Fibroblast of villous mesenchyme (primary cell): ENCODE data around the gene EIF5A. TPM values are rescaled to one million over a fixed set of nuclear protein-coding genes. Genes with fewer than 3 reads are reported as not detected.

Source experiments
- DNase-seq: peaks from one replicate; pipeline ENCODE4 v3.0.0-alpha.2; 2010; ENCODE audit warnings: low read depth
- H3K4me3 ChIP-seq: 2 replicates; pipeline ENCODE4 v1.5.1; 2011; ENCODE audit warnings: low read depth, mild to moderate bottlenecking, low read length
- total RNA-seq: library from RNA; depleted of rRNA; stranded (reverse); fragments of >200 nt; gene quantifications from 2 replicates; pipeline ENCODE4 v1.2.3, GENCODE V29; 2012
- TF ChIP-seq, protein P1 (sequence below): IDR thresholded peaks from 2 replicates; pipeline ENCODE4 v1.5.1; 2012; ENCODE audit warnings: low read depth, mild to moderate bottlenecking, low read length; ENCODE audit not compliant: insufficient read depth

EIF5A gene
- total RNA-seq, 1 donor, result 641 TPM

DNA sequence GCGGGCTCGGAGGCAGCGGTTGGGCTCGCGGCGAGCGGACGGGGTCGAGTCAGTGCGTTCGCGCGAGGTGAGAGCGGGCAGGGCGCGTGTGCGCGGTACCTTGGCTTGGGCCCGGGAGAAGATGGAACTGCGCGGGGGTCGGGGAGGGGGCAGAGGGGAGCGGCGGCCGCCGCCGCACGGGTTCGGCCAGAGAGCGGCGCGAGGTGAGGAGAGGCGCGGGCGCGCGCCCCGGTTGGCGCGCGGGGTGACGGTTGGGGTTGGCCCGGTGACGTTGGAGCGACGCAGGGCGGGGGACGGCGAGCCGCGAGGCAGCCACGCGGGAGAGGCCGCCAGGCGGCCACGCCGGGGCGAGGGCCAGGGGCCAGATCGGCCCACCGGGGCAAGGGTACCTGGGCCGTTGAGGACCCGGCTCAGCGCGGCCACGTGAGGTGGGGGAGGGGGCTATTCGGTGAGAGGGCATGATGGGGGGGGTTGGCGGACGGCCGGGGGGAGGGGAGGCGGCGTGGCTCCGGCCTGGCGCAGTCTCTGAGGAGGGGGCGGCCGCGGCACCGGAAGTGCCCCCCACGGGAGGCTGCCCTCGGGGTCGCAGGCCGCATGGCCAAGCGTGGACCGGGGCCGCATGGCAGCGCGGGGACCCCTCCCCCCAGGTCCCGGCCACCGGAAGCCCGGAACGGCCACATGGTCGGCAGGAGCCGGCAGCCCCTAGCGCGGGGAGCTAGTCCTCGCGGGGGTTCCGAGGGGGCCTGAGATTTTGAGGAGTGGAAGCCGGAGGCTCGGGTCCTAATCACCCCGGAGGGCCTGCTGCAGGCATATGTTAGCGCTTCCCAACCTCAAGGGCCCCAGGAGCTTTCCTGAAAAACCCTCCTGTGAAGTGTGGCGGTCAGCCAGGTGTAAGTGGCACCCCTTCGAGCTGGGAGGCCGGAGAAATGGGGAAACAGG lies 527 bp downstream of the EIF5A start:
- peak overlapping the region; percentile 75 for H3K4me3 ChIP-seq
- DNase-seq, result peak; percentile 36
- TF ChIP-seq, protein P1, sequence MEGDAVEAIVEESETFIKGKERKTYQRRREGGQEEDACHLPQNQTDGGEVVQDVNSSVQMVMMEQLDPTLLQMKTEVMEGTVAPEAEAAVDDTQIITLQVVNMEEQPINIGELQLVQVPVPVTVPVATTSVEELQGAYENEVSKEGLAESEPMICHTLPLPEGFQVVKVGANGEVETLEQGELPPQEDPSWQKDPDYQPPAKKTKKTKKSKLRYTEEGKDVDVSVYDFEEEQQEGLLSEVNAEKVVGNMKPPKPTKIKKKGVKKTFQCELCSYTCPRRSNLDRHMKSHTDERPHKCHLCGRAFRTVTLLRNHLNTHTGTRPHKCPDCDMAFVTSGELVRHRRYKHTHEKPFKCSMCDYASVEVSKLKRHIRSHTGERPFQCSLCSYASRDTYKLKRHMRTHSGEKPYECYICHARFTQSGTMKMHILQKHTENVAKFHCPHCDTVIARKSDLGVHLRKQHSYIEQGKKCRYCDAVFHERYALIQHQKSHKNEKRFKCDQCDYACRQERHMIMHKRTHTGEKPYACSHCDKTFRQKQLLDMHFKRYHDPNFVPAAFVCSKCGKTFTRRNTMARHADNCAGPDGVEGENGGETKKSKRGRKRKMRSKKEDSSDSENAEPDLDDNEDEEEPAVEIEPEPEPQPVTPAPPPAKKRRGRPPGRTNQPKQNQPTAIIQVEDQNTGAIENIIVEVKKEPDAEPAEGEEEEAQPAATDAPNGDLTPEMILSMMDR, result no peak

DNA sequence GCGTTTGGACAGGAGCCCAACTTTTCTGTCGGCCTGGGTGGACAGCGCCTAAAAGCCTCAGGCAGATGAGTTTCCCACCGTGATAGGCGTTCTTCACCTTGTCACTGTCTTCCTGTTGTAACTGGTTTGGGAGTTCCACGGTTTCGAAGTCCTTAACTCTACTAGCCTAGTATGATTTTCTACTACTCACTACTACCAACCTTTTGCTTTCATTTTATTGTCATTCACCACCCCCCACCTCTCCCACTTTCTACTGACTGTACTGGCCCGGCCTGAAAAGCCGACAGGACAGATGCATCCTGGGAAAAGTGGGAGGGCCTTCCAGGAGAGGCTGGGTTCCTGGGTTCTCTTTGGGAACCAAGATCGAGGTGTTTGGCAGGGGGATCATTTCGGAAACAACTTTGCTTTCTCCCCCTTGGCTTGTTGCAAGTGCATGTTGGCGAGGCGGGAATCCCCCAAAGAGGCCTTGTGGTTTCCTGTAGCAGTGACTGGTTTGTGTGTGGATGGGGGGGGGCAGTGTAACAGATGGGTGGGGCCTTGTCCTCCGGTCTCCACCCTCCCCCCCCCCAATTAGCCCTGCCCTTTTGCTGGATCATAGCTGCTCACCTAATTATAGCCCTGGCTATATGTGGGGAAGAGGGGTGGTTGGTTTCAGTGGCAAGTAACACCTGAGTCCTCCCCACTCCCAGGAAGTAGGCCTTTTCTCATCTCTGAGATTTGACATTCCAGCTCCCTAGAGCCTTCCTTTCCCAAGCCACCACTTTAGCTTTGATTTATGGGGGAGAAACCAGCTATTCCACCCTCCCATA lies 1.4 kb downstream of the EIF5A start:
- H3K4me3 ChIP-seq, result peak overlapping the region; percentile 75
- DNase-seq, result peak; percentile 87
- TF ChIP-seq, protein P1, result no peak

DNA sequence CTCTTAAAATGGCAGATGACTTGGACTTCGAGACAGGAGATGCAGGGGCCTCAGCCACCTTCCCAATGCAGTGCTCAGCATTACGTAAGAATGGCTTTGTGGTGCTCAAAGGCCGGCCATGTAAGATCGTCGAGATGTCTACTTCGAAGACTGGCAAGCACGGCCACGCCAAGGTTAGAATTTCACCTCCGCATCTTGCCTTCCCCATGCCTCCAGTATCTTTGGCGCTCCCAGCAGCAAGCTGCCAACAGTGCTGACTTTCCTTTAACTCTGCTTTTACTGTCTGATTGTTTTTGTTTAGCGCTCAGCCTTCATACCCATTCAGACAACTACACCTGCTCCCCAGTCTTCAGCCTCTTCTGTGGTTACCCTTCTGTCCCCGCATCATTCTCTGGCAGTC lies 2.2 kb downstream of the EIF5A start:
- DNase-seq, result no peak
- TF ChIP-seq, protein P1, result no peak
- H3K4me3 ChIP-seq, result no peak overlapping the region

DNA sequence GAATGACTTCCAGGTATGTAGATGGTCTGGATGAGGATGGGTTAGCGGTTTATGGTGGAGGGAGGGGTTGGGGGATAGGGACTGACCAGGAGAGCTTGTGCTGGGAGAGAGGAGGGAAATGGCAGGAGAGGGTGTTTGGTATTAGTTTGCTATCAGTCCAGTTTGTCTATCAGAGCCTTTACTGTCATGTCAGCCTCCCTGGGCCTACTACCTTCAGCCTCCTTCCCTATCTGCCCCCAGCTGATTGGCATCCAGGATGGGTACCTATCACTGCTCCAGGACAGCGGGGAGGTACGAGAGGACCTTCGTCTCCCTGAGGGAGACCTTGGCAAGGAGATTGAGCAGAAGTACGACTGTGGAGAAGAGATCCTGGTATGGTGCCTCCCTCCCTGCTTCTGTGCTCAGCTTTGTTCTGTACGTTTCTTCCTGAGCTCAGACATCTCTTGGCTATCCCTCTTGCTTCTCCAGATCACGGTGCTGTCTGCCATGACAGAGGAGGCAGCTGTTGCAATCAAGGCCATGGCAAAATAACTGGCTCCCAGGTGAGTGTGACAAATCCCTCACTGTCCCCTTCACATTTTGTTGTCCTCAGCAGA lies 3.8 kb downstream of the EIF5A start:
- TF ChIP-seq, protein P1, result no peak
- no peak overlapping the region for H3K4me3 ChIP-seq
- DNase-seq, result no peak

DNA sequence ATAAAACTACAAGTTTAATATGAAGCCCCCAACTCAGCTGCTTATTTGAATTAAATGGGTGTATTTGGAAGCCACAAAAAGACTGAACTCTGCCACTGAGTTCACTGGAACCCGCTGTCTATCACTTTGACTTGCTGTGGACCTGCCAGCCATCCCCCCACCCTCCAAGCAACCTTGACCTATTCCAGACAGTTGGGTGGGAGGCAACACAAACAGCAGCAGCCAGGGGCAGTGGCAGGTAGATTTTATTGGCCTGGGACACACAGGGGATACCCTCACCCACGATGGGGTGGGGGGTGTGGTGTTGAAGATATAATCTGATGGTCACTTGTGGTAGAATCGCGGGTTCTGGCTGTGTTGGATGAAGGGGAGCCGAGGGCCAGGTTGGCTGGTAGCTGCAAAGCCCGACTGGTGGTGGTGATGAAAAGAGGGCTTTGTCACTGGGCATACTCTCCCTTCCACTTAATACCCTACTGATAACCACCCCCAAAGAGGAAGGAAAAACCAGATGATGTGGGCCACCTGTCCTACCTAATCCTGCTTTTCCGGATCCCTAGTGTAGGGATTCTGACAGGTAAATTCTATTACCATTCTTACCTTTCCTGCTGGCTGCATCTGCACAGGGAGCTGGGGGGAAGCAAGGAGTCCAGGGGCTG lies 5.1 kb downstream of the EIF5A start:
- no peak overlapping the region for H3K4me3 ChIP-seq
- TF ChIP-seq, protein P1, result no peak
- DNase-seq, result no peak

DNA sequence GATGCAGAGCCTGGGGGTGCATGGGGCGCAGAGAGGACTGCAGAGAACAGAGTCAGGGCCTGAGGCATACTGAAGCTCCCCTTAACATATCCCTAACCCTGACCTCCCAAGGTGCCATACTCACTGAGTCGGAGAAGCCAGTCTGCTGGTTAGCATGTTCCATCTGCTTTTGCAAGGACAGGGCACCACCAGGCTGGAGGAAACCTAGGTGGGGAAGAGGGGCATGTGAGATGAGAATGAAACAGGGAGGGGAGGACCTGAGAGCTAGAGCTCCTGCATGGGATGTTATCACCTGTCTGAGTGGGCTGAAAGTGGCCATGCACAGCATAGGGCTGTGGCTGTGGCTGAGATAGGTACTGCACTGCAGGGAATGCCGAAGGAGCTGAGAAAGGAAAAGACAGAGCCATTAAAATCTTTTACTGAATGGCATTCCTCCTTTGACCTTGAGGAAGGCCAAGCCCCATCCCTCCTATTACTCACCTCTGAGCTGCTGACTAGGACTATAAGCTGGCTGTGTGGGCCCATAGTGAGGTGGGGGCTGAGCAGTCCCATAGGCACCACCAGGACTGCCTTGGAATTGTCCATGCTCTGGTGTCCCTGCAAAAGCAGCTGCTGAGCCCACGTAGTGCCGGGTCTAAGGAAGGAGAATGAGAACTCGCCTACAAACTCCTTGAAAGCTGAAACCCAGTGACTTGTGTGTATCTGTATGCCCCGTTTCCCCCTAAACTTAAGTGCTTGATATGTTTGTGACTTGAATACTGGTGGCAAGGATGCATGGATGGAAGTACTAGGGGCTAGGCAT lies 5.9 kb downstream of the EIF5A start:
- TF ChIP-seq, protein P1, result no peak
- no peak for DNase-seq
- H3K4me3 ChIP-seq, result no peak overlapping the region
